GM13977 (cell line): Measurements from ENCODE around the gene IQCK.

Source experiments
- DNase-seq: peaks from one replicate; pipeline ENCODE4 v3.0.0; 2012; ENCODE audit warnings: low spot score
- CTCF ChIP-seq: IDR thresholded peaks from 2 replicates; pipeline ENCODE4 v1.5.1; 2012; ENCODE audit warnings: mild to moderate bottlenecking, control low read depth; ENCODE audit not compliant: insufficient read depth; ENCODE audit errors: extremely low read depth, missing control alignments
- in situ Hi-C: fragments of 300-500 bp; cut with MboI; formaldehyde crosslinking; loops from one replicate; pipeline ENCODE4 v1.12.0; 2022; ENCODE audit warnings: low sequenced_read_pairs, low pct_unique_long_range_greater_than_20kb, mixed read lengths, inconsistent platforms; ENCODE audit not compliant: unreplicated experiment

IQCK gene

DNA sequence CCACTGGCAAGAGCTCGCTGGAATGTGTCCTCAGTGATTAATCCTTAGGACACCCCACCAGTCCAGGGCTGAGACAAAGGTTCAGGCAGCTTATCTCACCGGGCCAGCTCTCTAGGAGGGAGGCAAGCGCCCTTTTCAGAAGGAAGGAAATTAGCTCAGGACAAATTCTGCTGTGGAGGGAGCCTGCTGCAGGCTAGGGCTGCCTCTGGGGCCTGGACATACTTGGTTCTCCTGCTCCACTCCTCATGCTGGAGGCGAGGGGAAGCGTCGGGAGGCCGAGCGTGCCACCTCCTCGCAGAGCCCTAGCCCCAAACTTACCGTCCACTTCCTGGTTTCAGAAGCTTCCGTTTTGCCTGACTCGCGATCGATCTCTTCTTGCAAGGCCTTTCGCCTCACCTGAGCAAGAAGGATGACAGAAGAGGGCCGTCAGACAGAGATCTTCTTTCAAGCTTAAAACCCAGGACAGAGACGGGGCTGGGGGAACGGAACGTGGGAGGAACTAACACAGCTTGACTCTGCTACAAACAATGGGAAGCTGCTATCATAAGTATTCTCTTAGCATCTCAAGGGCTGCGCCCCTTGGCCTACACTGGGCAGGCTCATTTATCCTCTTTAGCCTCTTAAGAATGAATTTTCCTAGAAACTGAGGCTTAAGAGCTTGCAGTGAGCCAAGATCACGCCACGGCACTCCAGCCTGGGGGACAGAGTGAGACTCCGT is 7.7 kb upstream of the IQCK start:
- TF ChIP-seq CTCF: no peak
- in situ Hi-C loops: no loop called here
- no peak for DNase-seq

- no peak for TF ChIP-seq CTCF
- in situ Hi-C loops: no loop called here
- DNase-seq: no peak
Measured at GRCh38 chr16:19710991-19711545, 7.0 kb upstream of the IQCK start.

DNA sequence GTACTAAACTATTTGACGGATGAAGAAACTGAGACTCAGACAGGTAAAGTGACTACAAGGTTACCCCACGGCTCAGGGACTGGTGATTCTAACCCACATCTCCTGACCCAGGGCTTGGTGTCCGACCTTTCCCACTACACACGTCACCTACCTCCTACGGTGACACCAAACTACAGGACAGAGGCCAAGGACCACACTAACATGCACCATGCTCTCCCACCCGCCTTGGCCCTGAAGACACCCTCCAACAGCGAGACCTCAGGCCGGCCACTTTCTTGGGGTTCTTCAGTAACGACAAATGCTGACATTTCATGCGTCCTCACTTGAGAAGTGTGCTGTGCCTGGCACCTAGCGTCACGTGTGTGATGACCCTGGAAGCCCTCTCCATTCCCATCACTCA is 6.4 kb upstream of the IQCK start:
- in situ Hi-C loops: no loop called here
- no peak for TF ChIP-seq CTCF

GRCh38 chr16:19712418-19713058 is 5.5 kb upstream of the IQCK start:
- TF ChIP-seq CTCF: no peak
- in situ Hi-C loops: no loop called here
- DNase-seq: no peak

More for the DNA sequence above, 6.4 kb upstream of the IQCK start:
- DNase-seq: no peak

DNA sequence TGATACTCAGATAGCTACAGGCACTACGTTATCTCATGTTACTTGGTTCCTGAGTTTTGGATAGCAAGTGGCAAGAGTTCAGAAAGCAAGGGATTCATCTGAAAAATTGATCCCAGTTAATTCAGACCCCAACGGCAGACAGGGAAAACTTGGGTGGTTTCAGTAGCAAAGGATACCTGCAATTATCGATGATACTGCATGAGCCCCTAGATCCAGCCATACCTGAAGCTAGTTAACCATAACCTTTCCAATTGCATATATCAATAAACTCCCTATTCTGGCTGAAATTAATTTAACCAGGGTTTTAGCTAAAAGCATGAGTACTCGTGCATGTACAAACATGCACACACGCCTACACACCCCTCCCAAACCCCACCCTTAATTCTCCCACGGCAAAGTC is 4.4 kb upstream of the IQCK start:
- TF ChIP-seq CTCF: no peak
- no peak for DNase-seq
- in situ Hi-C loops: no loop called here

- DNase-seq: no peak
- no peak for TF ChIP-seq CTCF
- in situ Hi-C loops: no loop called here
Measured at GRCh38 chr16:19715566-19715965, 2.5 kb upstream of the IQCK start.
